Heart right ventricle (tissue), 16 donors: ENCODE data around the gene PSMA6. TPM values are rescaled to one million over a fixed set of nuclear protein-coding genes. Genes with fewer than 3 reads are reported as not detected.
"Not testable (repeated sequence)": the region's sequence is repeated elsewhere in the genome, so short reads cannot be mapped to it uniquely, and the experiment has no call there.

ENCODE experiments used
- ATAC-seq, 8 donors: fragments of 200-7000 bp; cut with Tn5 transposase; one replicate each; pipeline ENCODE4 v1.9.1; 2020; ENCODE audit warnings: mild to moderate bottlenecking in 8 of 8, moderate library complexity in 8 of 8, moderate number of reproducible peaks in 1 of 8
- DNase-seq, 2 donors: peaks; one replicate each; pipeline ENCODE4 v3.0.0-alpha.2; 2020
- H3K27ac ChIP-seq, 10 donors: fragments of 200-600 bp; sonication (generic) in 2 of 10; one replicate each; pipeline versions ENCODE4 v1.5.0 to v1.8.0; 2020 to 2022; ENCODE audit warnings: mild to moderate bottlenecking in 3 of 10
- H3K27me3 ChIP-seq, 7 donors: fragments of 200-600 bp; one replicate each; pipeline ENCODE4 v1.8.0; 2021 to 2022; ENCODE audit warnings: mild to moderate bottlenecking in 2 of 7
- H3K36me3 ChIP-seq, 9 donors: fragments of 200-600 bp; sonication (generic) in 1 of 9; one replicate each; pipeline versions ENCODE4 v1.5.0 to v1.8.0; 2020 to 2022; ENCODE audit warnings: mild to moderate bottlenecking in 2 of 9
- H3K4me1 ChIP-seq, 9 donors: fragments of 200-600 bp; sonication (generic) in 1 of 9; one replicate each; pipeline versions ENCODE4 v1.5.0 to v1.8.0; 2020 to 2022; ENCODE audit warnings: mild to moderate bottlenecking in 4 of 9
- H3K4me3 ChIP-seq, 10 donors: fragments of 200-600 bp; sonication (generic) in 2 of 10; one replicate each; pipeline versions ENCODE4 v1.5.0 to v1.8.0; 2020 to 2022; ENCODE audit warnings: mild to moderate bottlenecking in 7 of 10, moderate library complexity in 2 of 10
- H3K9me3 ChIP-seq, 11 donors: fragments of 200-600 bp in 10 of 11; sonication (generic) in 2 of 11; one replicate each; pipeline versions ENCODE4 v1.5.0 to v1.8.0; 2013 to 2022; ENCODE audit warnings: mild to moderate bottlenecking in 2 of 11, control low read depth in 1 of 11, moderate library complexity in 1 of 11
- WGBS, 2 donors: extraction: QIAGEN DNeasy Blood & Tissue Kit; methylation state at CpG; one replicate each; pipeline ENCODE4 v1.1.7; 2013; ENCODE audit warnings: inconsistent platforms in 1 of 2; 5-methylcytosine and 5-hydroxymethylcytosine counted together
- intact Hi-C, 10 donors: fragments of 100-400 bp; cut with DNase I; formaldehyde crosslinking; loops; one replicate each; pipeline versions ENCODE4 v1.11.1 to v1.14.2; 2022
- polyA plus RNA-seq, 2 donors: library from polyadenylated mRNA; stranded (reverse); fragments of 200-250 nt; gene quantifications; one replicate each; pipeline ENCODE4 v1.2.3, GENCODE V29; 2013
- total RNA-seq, 10 donors: library from RNA; stranded (reverse); fragmentation: NEBNext Ultra II Directional in 3 of 10; extraction: Animal tissue kit (Norgen Biotek cat#: 25700) in 3 of 10; gene quantifications; one replicate each; pipeline versions ENCODE4 v1.2.1 to v1.2.4, GENCODE V29; 2021 to 2023
- TF ChIP-seq, protein P1 (sequence below), 9 donors: fragments of 200-600 bp; sonication (generic) in 2 of 9; IDR thresholded peaks; one replicate each; pipeline versions ENCODE4 v1.5.0 to v1.8.0; 2021 to 2022; ENCODE audit warnings: antibody characterized with exemption in 9 of 9, mild to moderate bottlenecking in 5 of 9, moderate library complexity in 1 of 9
- donor health status: Arrhythmogenic right ventricular cardiomyopathy.
- donor health status: ischemic (EF 13 %, LVEDD 7.1; RV severe dilation, severe dysfunction).
- donor health status: healthy with polysubstance abuse.
- donor health status: DM: no; HTN: yes; CAD: no.
- donor health status: DM: no; HTN: no; CAD: no.
- donor health status: ischemic (EF 25% LVEDD 6.9; RV normal size, moderate dysfunction).
- donor health status: ischemic (EF 25% LVEDD 5.7; RV mildly dilated, moderate dysfunction).
- donor health status: healthy.
- donor health status: DM: yes; HTN: yes; CAD: no.
- donor health status: Ischemic cardiomyopathy.
- donor health status: ischemic (EF 35%, LVEDD 5.7; RV mildly dilated, moderate dysfunction).
- donor health status: nonischemic (EF 11% LVEDD 7.7; RV severe dilation, severe dysfunction).
- donor health status: DM: yes; HTN: yes; CAD: no.
- donor health status: PGD.
- donor health status: ischemic (EF 29% LVEDD 5.4; RV normal size, mild dysfunction).
- donor health status: nonischemic (EF 23%, LVEDD 6.1; RV moderate dilation, normal function).

PSMA6 gene
- total and polyA plus RNA-seq, 12 donors: 92.3 to 233 (median 166) TPM

GRCh38 chr14:35299708-35300107, 7.5 kb downstream of the PSMA6 start:
- 41 to 57% methylated on average over 1 of the region's 1 CpG for WGBS, 2 donors
- H3K27ac ChIP-seq: peak overlapping the region in 2 of 10 donors; percentile 35 to 39
- ATAC-seq (peak in 1 of 8 donors; percentile 41), DNase-seq (no peak)
- intact Hi-C loops: loop anchor here in 3 of 10 donors (5.0 to 10.0 kb wide), 3 partner anchors 33 to 105 kb away; partner anchors contain the start of gene NFKBIA (in 1 of the 3)
- peaks cover 0 to 10% (median 0%) of the 10 kb centered on the region in 9 donors for H3K36me3 ChIP-seq
- H3K27me3 ChIP-seq: no peaks in the 10 kb centered on the region
- TF ChIP-seq, protein P1, sequence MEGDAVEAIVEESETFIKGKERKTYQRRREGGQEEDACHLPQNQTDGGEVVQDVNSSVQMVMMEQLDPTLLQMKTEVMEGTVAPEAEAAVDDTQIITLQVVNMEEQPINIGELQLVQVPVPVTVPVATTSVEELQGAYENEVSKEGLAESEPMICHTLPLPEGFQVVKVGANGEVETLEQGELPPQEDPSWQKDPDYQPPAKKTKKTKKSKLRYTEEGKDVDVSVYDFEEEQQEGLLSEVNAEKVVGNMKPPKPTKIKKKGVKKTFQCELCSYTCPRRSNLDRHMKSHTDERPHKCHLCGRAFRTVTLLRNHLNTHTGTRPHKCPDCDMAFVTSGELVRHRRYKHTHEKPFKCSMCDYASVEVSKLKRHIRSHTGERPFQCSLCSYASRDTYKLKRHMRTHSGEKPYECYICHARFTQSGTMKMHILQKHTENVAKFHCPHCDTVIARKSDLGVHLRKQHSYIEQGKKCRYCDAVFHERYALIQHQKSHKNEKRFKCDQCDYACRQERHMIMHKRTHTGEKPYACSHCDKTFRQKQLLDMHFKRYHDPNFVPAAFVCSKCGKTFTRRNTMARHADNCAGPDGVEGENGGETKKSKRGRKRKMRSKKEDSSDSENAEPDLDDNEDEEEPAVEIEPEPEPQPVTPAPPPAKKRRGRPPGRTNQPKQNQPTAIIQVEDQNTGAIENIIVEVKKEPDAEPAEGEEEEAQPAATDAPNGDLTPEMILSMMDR (IDR thresholded peaks at IDR 0.05): no peak
- H3K9me3 ChIP-seq: peaks cover 0 to 6% (median 0%) of the 10 kb centered on the region in 11 donors
- peaks cover 4 to 99% (median 53%) of the 10 kb centered on the region in 9 donors for H3K4me1 ChIP-seq
- no peak overlapping the region for H3K4me3 ChIP-seq

GRCh38 chr14:35300228-35300627, 8.0 kb downstream of the PSMA6 start:
- TF ChIP-seq, protein P1 (IDR thresholded peaks at IDR 0.05): no peak
- Histone ChIP-seq H3K9me3 (peaks cover 0 to 6% (median 0%) of the 10 kb centered on the region in 11 donors), H3K27me3 (no peaks in the 10 kb centered on the region), H3K4me1 (peaks cover 1 to 96% (median 48%) of the 10 kb centered on the region in 9 donors), H3K36me3 (peaks cover 0 to 10% (median 0%) of the 10 kb centered on the region in 9 donors), H3K27ac (peak overlapping the region in 2 of 10 donors; percentile 35 to 39), H3K4me3 (no peak overlapping the region)
- WGBS, 2 donors: 86 to 91% methylated on average over 3 of the region's 3 CpGs
- no peak for ATAC-seq
- DNase-seq: no peak
- intact Hi-C loops: loop anchor here in 2 of 10 donors (5.0 to 10.0 kb wide), 2 partner anchors 37 to 105 kb away; partner anchors contain the start of gene NFKBIA (in 1 of the 2)

GRCh38 chr14:35301334-35301733, 9.2 kb downstream of the PSMA6 start:
- H3K36me3 ChIP-seq, H3K4me3 ChIP-seq, H3K27me3 ChIP-seq, H3K9me3 ChIP-seq, DNase-seq: not testable (repeated sequence)
- peaks cover 0 to 85% (median 37%) of the 10 kb centered on the region in 9 donors for H3K4me1 ChIP-seq
- ATAC-seq: peak in 1 of 8 donors; percentile 12
- 58 to 62% methylated on average over 4 of the region's 4 CpGs for WGBS, 2 donors
- peak overlapping the region in 3 of 10 donors; percentile 1 to 39 (median 35) for H3K27ac ChIP-seq
- intact Hi-C loops: loop anchor here in 2 of 10 donors (5.0 to 10.0 kb wide), 2 partner anchors 36 to 103 kb away; partner anchors contain the start of gene NFKBIA (in 1 of the 2)

- DNase-seq (no peak), ATAC-seq (no peak)
- peaks cover 0 to 79% (median 37%) of the 10 kb centered on the region in 9 donors for H3K4me1 ChIP-seq
- no peak overlapping the region for H3K4me3 ChIP-seq
- peaks cover 0 to 4% (median 0%) of the 10 kb centered on the region in 9 donors for H3K36me3 ChIP-seq
- peaks cover 0 to 6% (median 0%) of the 10 kb centered on the region in 11 donors for H3K9me3 ChIP-seq
- TF ChIP-seq, protein P1 (IDR thresholded peaks at IDR 0.05): no peak
- no peaks in the 10 kb centered on the region for H3K27me3 ChIP-seq
- intact Hi-C loops: loop anchor here in 2 of 10 donors (5.0 to 10.0 kb wide), 2 partner anchors 35 to 103 kb away; partner anchors contain the start of gene NFKBIA (in 1 of the 2)
- peak overlapping the region in 2 of 10 donors; percentile 35 to 39 for H3K27ac ChIP-seq
- 97 to 100% methylated on average over 1 of the region's 1 CpG for WGBS, 2 donors
Measured at GRCh38 chr14:35301735-35302528, 9.8 kb downstream of the PSMA6 start.
